ENCODE results near the gene KRTAP5-8. TPM values are rescaled to one million over a fixed set of nuclear protein-coding genes. Genes with fewer than 3 reads are reported as not detected.
"Not testable (repeated sequence)": the region's sequence is repeated elsewhere in the genome, so short reads cannot be mapped to it uniquely, and the experiment has no call there.

Gene KRTAP5-8
- total RNA-seq, 6 experiments from 2014 or later, result 0.24 TPM; not detected in 5

DNA sequence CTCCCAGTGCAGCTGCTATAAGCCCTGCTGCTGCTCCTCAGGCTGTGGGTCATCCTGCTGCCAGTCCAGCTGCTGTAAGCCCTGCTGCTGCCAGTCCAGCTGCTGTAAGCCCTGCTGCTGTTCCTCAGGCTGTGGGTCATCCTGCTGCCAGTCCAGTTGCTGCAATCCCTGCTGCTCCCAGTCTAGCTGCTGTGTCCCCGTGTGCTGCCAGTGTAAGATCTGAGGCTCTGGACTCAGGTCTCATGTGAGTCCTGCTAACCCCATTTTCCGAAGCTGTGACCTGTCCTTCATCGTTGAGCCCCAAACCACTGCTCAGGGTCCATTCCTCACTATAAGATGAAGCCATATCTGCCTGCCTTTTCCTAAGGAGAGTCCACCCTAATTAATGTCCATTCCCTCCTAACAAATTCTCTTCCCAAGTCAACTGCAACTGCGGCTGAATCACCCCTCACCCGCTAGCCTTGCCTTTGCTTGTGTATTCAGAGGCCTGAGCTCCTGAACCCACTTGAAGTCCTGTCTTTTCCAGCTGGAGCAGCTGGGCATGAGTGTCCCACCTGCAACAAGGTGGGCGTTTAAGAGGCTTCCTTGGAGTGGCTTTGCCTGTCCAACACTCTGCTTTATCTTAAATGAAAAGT is 10.1 kb upstream of the KRTAP5-8 start:
- 58% methylated on average over 5 of the region's 6 CpGs for WGBS (ENCODE audit: insufficient coverage, low coverage, low lambda C conversion rate, missing lambda C conversion rate)
- peaks cover 0 to 26% (median 11%) of the 10 kb centered on the region in 4 donors for H3K4me1 ChIP-seq
- no peaks in the 10 kb centered on the region for H3K9me3 ChIP-seq
- peak overlapping the region; percentile 26 to 76 (median 47) for H3K27ac ChIP-seq
- no peak overlapping the region for H3K4me3 ChIP-seq
- DNase-seq, result peak in 1 of 3 donors; percentile 45
- TF ChIP-seq, protein P1, sequence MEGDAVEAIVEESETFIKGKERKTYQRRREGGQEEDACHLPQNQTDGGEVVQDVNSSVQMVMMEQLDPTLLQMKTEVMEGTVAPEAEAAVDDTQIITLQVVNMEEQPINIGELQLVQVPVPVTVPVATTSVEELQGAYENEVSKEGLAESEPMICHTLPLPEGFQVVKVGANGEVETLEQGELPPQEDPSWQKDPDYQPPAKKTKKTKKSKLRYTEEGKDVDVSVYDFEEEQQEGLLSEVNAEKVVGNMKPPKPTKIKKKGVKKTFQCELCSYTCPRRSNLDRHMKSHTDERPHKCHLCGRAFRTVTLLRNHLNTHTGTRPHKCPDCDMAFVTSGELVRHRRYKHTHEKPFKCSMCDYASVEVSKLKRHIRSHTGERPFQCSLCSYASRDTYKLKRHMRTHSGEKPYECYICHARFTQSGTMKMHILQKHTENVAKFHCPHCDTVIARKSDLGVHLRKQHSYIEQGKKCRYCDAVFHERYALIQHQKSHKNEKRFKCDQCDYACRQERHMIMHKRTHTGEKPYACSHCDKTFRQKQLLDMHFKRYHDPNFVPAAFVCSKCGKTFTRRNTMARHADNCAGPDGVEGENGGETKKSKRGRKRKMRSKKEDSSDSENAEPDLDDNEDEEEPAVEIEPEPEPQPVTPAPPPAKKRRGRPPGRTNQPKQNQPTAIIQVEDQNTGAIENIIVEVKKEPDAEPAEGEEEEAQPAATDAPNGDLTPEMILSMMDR (IDR thresholded peaks at IDR 0.05), result no peak
- peak; percentile 43 for TF ChIP-seq POLR2A (IDR thresholded peaks at IDR 0.05)
- H3K27me3 ChIP-seq, result no peaks in the 10 kb centered on the region
- intact Hi-C loops (cut with DNase I), result no loop called here
- no peaks in the 10 kb centered on the region for H3K36me3 ChIP-seq
- peak; percentile 1 to 43 (median 27) for ATAC-seq

- 55% methylated on average over 9 of the region's 11 CpGs for WGBS (ENCODE audit: insufficient coverage, low coverage, low lambda C conversion rate, missing lambda C conversion rate)
- no peaks in the 10 kb centered on the region for H3K9me3 ChIP-seq
- no peaks in the 10 kb centered on the region for H3K27me3 ChIP-seq
- peak; percentile 30 for TF ChIP-seq POLR2A (IDR thresholded peaks at IDR 0.05)
- TF ChIP-seq, protein P1 (IDR thresholded peaks at IDR 0.05), result no peak
- peak overlapping the region in 1 of 3 donors; percentile 72 for H3K27ac ChIP-seq
- ATAC-seq, result peak in 1 of 4 donors; percentile 47
- H3K4me3 ChIP-seq, result no peak overlapping the region
- peaks cover 0 to 35% (median 15%) of the 10 kb centered on the region in 4 donors for H3K4me1 ChIP-seq
- no peaks in the 10 kb centered on the region for H3K36me3 ChIP-seq
- intact Hi-C loops (cut with DNase I), result no loop called here
- no peak for DNase-seq
These were observed 7.2 kb upstream of the KRTAP5-8 start for GRCh38 chr11:71530602-71531001.

GRCh38 chr11:71532036-71532610 is 5.7 kb upstream of the KRTAP5-8 start:
- TF ChIP-seq POLR2A (IDR thresholded peaks at IDR 0.05), result no peak
- TF ChIP-seq, protein P1 (IDR thresholded peaks at IDR 0.05), result no peak
- H3K9me3 ChIP-seq, result no peaks in the 10 kb centered on the region
- no peak overlapping the region for H3K4me3 ChIP-seq
- no peak overlapping the region for H3K27ac ChIP-seq
- H3K27me3 ChIP-seq, result no peaks in the 10 kb centered on the region
- DNase-seq, result no peak
- intact Hi-C loops (cut with DNase I), result no loop called here
- ATAC-seq, result no peak
- no peaks in the 10 kb centered on the region for H3K36me3 ChIP-seq
- 74% methylated on average over 10 of the region's 10 CpGs for WGBS (ENCODE audit: insufficient coverage, low coverage, low lambda C conversion rate, missing lambda C conversion rate)
- peaks cover 0 to 26% (median 12%) of the 10 kb centered on the region in 4 donors for H3K4me1 ChIP-seq

- intact Hi-C loops (cut with DNase I); H3K9me3 ChIP-seq; H3K36me3 ChIP-seq; H3K27me3 ChIP-seq; H3K4me3 ChIP-seq; ATAC-seq: not testable (repeated sequence)
- H3K4me1 ChIP-seq, result peaks cover 0 to 20% (median 10%) of the 10 kb centered on the region in 4 donors
- DNase-seq, result peak in 1 of 3 donors; percentile 42
- peak overlapping the region; percentile 71 to 92 (median 81) for H3K27ac ChIP-seq
- 27% methylated on average over 17 of the region's 17 CpGs for WGBS (ENCODE audit: insufficient coverage, low coverage, low lambda C conversion rate, missing lambda C conversion rate)
These were observed 2.9 kb upstream of the KRTAP5-8 start for GRCh38 chr11:71534711-71535608.

All from right lobe of liver (tissue), 6 donors.